GM18951 (cell line): ENCODE measurements around the gene GALNT17.

Experiments used
- POLR2A ChIP-seq: IDR thresholded peaks from 4 replicates; pipeline ENCODE4 v1.6.1; 2011; ENCODE audit warnings: mild to moderate bottlenecking; ENCODE audit not compliant: insufficient read length, insufficient read depth; ENCODE audit errors: extremely low read depth
- in situ Hi-C: fragments of 300-500 bp; cut with MboI; formaldehyde crosslinking; loops from one replicate; pipeline ENCODE4 v1.12.0; 2022; ENCODE audit warnings: low sequenced_read_pairs, mixed read lengths, inconsistent platforms; ENCODE audit not compliant: unreplicated experiment

Gene GALNT17

GRCh38 chr7:71682841-71683781, 551.2 kb downstream of the GALNT17 start:
- no peak for TF ChIP-seq POLR2A
- in situ Hi-C loops, result no loop called here

- TF ChIP-seq POLR2A, result no peak
- in situ Hi-C loops, result no loop called here
These were observed 555.3 kb downstream of the GALNT17 start for GRCh38 chr7:71687286-71687685.

DNA sequence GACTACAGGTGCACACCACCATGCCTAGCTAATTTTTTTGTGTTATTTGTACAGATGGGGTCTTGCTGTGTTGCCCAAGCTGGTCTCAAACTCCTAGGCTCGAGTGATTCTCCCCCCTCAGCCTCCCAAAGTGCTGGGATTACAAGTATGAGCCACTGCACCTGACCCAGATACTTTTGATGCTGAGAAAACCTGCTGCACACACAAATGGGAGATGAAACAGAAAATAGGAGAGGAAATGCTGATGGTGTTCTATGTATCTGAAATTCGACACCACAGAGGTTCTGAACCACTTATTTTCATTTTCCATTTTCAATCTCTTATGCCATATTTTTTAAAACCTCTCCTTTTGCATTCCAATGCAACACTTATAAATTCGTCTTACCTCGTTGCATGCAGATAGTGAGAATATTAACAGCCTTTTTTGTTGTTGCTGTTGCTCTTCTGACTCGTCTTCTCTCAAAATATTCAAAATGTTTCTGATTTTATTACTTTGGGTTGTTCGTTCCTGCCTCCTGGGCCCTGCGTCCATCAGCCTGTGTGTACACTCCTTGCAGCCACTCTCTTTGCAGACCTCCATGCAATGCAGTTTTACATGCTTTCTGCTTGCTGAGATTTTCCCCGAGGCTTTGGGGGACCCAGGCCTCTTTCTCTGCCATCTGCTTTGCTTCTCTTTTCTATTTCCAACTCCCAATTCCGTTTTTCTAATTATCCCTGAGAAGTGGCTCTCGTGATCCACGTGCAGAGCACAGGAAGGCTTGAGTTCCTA, 556.1 kb downstream of the GALNT17 start:
- TF ChIP-seq POLR2A, result no peak
- in situ Hi-C loops, result no loop called here

GRCh38 chr7:71691538-71691937, 559.6 kb downstream of the GALNT17 start:
- TF ChIP-seq POLR2A, result no peak
- in situ Hi-C loops, result no loop called here

GRCh38 chr7:71694665-71695064, 562.7 kb downstream of the GALNT17 start:
- TF ChIP-seq POLR2A, result no peak
- in situ Hi-C loops, result no loop called here

DNA sequence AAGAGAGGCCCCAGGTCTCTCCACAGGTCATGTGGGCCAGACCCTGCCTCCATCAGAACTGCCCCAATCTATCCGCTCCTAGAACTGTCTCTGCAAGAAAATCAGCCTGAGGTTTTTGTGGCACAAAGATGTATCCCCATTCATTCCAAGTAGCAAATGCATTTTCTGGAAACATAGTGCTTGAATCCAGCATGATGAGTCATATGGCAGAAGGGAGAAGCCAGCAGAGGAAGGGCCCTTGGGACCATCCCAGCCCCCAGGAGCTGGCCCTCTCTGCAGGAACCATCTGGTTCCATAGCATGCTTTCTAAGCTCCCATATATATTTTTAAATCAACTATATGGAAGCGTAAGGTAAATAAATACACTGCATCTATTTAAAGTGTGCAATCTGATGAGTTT, 563.2 kb downstream of the GALNT17 start:
- TF ChIP-seq POLR2A, result no peak
- in situ Hi-C loops, result no loop called here

DNA sequence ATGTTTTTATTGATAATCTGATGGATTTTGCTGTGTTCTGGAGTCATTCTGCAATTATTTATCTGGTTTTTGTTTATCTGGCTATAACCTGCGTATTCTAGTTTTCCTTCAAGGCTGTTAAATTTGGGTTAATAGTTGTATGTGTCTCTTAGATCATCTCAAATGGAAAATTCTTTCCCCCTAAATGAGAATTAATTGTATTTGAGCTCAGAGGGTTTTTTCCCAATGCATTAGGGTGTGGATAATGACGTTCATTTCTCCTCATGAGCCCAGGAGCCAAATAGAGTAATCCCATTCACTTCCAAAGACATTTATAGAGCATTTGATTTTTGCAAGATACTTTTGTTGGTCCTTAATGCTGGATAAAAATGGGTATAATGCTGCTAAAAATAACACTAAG, 564.6 kb downstream of the GALNT17 start:
- in situ Hi-C loops, result no loop called here
- no peak for TF ChIP-seq POLR2A

- in situ Hi-C loops, result no loop called here
- no peak for TF ChIP-seq POLR2A
These were observed 565.5 kb downstream of the GALNT17 start for GRCh38 chr7:71697400-71697799.

GRCh38 chr7:71705217-71705616, 573.3 kb downstream of the GALNT17 start:
- TF ChIP-seq POLR2A, result no peak
- in situ Hi-C loops, result no loop called here

- in situ Hi-C loops, result no loop called here
- TF ChIP-seq POLR2A, result no peak
These were observed 574.1 kb downstream of the GALNT17 start for GRCh38 chr7:71705901-71706596.

DNA sequence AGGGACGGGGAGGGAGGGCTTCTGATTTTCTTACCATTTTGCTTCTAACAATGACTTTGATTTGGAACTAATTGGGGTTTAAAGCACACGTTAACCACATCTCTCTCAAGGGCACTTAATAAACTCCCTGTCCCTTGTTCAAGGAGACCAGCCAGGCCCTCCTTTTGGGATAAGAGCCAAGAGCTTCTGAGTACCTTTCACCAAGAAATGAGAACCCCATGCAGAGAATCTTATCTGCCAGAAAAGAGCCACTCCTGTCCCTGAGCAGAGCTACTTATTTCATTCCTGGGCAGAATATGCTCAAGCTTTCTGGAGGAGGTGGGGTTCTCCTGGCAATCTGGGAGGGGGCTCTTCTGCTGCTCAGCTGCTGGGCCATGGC, 574.6 kb downstream of the GALNT17 start:
- no peak for TF ChIP-seq POLR2A
- in situ Hi-C loops, result no loop called here

GRCh38 chr7:71707041-71707440, 575.1 kb downstream of the GALNT17 start:
- no peak for TF ChIP-seq POLR2A
- in situ Hi-C loops, result no loop called here

DNA sequence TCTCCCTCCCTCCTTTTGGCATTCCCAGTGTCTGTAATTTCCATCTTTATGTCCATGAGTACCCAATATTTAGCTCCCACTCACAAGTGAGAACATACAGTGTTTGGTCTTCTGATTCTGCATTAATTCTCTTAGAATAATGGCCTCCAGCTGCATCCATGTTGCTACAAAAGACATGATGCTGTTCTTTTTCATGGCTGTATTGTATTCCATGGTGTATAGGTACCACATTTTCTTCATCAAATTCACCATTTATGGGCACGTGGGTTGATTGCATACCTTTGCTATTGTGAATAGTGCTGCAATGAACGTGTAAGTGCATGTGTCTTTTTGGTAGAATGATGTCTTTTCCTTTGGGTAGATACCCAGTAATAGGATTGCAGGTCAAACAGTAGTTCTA, 576.8 kb downstream of the GALNT17 start:
- TF ChIP-seq POLR2A, result no peak
- in situ Hi-C loops, result no loop called here
